Measurements from ENCODE around the gene PCLO.
A peak's percentile ranks its signal among the peaks of the same experiment; 100 is the strongest.

PCLO gene

DNA sequence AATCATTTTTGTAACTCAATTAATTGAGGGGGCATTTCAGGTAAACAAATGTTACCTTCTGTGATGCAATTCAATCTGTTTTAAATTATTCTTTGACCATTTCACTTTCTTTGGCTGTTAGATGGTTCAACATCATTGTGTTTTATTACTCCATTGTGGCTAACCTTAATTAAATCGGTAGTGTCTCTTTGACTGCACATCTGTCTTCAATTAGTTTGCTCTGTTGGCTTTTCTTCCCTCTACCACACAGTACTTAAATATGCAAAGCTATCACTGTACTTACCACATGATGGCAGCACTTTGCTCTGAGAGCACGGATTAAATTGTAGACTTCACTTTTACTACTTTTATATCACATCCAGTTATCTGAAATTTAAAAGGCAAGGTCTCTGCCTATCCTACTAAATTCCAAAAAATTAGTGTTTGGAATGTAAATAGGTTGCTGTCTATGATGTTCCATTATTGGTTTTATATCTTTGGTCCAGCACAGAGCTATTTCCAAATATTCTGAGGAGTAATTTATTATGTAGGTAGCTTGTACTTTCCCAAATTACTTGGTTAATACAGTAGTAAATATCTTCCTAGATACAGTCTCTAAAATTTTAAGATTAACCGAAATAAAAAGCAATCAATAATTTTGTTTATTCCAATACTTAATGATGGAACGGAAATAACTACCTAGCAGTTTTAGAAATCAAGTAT, 352.0 kb downstream of the PCLO start:
- peak; percentile 43 for DNase-seq

DNA sequence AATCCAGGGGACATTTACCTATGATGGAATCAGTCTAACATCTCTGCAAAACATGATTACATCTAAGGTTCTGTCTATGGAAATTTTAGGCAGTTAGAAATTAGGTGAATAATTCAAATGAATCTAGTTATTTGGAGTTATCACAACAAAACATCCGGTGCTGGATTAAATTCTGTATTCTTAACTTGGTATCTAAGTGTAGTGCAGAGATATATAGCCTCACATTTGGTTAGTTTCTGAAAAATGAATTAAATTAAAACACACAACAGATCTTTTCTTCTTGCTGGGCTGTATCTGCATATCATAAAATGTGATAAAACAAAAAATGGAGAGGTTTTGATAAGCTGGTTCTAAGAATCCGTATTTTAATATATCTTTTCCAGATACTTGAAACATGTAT, 354.1 kb downstream of the PCLO start:
- no peak for DNase-seq

DNA sequence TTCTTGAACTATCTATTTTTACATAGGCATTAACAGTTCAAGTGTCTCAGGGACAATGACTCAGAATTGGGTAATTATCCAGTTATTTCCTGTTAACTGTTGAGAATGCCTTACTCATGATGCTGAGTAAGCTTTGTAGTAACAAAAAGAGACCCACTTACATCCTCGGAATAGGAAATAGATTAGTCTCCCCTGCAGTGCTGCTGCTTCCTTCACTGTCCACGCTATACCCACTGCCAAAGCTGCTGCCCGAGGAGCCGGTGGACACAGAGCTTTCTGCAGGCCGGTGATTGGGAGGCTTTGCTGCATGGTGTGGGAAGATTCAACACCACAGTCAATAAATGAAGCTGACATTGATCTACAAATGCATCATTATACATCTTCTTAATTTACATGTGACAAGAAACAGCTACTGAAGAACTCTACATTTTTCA, 357.1 kb downstream of the PCLO start:
- no peak for DNase-seq

DNA sequence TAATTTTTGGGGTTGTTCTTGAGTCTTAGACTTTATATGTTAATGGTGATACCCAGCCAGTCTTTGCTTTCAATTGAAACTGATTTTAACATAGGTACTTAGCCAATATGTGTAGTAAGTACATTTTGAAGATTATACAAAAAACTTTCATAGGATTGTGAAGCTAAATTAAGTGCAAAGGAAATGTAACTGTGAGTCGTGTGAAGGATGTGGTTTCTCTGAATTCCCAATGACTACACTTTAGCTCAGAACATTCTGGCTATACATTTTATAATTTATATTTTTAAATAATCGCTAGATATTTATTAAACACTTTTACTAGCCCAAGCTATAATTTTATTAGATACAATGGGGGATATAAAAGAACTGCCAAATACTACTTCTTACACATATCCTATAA, 359.3 kb downstream of the PCLO start:
- no peak for DNase-seq

DNA sequence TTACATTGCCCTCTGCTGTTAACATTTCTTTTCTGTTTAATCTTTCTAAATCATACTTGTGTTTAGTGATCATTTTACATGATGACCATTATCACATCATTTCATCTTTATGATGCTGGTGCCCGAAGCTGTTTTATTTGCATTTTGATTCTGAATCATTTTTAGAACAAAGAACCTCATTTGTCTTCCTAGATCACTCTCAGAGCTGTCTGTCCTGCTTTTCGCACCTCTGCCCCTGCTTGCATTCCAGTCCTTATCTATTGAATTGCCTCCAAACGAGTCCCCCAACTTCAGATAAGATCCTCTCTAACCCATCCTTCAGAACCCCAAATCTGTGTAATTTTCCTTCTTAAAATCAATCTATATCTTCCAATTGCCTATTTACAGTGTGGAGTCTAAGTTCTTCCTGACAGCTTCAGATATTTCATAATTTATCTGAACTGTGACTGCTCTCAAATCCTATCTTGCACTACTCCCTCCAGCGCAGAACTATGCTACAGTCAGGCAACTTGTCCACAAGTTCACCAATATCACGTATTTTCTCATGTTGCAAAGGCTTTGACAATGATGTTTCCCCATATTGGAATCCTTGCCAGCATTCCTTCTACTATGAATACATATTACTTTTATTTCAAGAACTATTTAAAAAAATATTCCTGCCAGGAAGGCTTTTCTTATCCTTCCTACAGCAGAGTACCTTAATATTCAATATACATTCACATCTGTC, 372.6 kb downstream of the PCLO start:
- no peak for DNase-seq

DNA sequence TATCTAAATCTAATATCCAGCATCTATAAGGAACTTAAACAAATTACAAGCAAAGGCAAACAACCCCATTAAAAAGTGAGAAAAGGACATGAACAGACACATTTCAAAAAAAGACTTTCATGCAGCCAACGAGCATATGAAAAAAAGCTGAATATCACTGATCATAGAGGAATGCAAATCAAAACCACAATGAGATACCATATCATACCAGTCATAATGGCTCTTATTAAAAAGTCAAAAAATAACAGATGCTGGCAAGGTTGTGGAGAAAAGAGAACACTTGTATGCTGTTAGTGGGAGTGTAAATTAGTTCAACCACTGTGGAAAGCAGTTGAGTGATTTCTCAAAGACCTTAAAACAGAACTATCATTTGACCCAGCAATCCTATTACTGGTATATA, 384.7 kb downstream of the PCLO start:
- no peak for DNase-seq

DNA sequence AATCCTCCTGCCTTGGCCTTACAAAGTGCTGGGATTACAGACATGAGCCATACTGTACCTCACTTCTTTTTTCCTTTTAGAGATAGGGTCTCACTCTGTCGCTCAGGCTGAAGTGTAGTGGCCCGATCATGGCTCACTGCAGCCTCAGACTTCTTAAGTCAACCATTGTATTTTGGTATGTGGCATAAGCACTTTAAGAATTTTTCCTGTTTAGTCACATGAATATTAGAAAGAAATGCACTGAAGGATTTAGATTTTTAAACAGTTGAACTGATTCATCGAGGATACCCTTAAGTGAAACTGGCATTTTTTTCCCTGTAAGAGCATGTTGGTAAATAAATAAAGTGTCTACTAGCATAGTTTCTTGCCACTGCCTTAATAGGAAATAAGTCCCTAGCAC, 399.8 kb downstream of the PCLO start:
- DNase-seq = no peak

DNA sequence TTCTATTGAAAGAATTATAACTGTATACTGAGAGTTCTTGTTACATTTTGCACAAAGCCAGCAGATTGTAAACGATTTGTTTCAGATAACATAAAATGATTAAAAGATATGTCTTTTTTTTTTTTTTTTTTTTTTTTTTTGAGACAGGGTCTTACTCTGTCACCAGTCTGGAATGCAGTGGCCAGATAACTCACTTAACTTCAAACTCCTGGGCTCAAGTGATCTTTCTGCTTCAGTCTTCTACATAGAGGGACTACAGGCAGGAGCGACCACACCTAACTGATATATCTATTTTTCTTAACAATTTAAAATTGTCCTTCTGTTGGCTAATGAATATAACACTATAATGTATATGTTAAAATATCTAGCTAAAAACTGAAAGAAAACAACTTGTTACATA, 401.9 kb downstream of the PCLO start:
- no peak for DNase-seq

DNA sequence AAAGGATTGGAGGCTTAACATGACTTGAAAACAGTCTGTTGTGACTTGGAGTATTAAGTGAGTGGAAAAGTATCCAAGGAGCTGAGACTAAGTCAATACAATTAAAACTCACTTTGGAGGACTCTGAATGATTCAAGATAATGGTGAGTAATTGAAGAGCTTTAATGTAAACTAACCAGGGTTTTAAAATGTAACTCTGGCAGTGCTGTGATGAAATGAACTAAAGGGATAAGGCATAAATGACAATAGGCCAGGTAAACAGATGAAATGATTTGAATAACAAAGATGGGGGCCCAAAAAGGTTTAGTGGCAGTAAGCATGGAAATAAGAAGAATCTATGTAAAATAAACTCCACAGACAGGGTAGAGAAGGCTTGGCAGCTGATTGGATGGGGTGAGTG, 402.6 kb downstream of the PCLO start:
- no peak for DNase-seq

DNA sequence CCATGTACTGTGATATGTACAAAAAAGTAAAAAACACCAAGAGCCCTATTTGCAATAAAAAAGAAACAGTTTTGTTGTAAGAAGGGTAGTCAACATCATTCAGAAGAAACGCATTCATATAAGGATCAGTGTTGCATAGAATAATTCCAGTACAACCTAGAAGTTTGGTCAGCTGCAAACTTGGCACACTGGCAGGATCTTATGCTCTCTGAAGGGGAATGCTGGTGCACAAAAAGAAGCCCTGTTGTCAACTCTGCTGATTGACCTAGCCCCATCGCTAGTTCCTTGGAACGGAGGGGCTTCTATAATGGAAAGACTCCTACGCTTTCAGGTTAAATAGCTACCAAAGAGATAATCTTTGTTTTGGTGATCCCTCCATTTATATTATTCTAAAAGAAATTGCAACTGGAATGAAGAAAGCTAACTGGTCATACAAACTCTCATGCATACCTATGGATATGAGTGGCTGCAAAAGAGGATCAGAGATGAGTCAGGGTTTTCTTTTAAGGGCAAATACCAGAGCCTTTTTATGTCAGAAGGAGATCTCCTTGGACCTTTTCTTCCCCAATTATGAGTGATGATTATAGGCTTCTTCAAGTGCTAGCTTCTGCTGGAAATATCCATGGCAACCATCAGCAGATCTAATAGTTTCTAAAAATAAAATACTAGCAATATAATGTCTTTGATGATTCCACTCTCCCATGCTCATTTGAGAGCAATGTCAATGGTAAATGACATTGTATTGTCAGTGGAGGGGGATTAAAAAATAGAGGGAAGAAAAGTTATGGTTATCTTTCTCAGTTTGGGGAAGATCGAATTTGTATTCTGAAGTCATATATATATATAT, 406.8 kb downstream of the PCLO start:
- DNase-seq = no peak

DNA sequence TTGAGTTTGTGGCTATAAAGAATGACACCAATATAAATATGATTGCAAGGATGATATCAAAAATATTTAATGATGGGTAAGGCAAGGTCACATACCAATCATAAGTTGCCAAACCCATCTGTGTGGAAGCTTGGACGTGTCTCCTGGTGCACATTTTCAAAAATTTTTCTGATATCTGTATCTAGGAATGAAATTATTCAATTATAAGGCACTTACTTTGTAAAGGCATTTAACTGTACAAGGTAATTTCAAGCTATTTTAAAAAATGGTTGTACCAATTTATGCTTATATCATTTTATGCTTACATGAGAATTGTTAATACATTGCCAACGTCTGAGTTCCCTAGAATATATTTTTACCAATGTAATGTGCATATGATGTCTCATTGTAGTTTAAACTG, 412.7 kb downstream of the PCLO start:
- DNase-seq = no peak

DNA sequence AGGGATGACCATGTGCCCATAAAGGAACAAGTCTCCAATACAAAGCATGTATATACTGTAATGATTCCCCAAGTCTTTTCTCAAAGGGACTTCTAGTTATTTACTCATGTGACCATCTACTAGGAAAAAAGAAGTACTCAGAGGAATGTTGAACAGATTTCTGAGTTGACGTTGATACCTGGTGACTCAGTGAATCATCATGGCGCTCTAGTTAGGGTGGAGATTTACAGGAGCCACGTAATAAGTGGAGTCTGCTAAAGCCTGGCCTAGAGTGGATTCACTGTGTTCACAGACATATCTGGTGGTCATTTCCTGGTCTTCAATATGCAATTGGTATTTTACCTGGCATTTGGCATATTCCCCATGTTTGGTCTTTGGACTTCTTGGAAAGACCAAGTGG, 416.9 kb downstream of the PCLO start:
- no peak for DNase-seq

DNA sequence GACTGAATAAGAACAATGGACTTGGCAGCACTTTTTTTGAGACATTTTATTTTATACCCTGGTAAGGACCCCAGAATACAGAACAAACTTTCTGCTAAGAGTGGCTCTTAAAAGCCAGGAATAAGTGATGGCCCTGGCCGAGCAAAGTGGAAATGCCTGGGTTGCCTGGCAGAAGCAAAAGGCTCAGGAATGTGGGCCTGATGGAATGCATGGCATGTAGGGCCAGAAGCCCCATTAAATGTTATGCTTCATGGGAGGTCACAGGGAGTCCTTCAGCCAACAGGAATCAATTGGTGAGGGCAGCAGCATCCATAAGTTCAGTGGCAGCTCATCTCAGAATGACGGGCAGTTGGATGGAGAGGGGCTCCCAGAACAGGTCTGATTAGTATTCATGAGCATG, 417.6 kb downstream of the PCLO start:
- no peak for DNase-seq

DNA sequence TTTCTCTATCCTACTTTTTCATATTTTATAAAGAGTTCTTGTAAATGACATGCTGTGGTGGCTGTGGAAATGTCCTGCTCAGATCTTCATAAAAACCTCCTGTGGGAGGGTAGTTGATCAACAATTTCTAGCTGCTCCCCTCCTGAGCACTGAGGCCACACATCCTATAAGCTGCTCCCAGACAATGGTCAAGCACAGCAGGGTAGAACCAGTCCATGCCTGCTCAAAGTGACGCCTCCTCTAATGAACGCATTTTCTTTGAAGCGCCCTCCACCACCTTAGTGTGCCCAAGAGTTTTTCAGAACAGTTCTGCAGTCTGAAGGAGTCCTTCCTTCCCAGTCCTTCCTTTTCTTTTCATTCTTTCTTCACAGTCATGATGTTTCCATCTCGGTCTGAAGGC, 420.5 kb downstream of the PCLO start:
- no peak for DNase-seq

DNA sequence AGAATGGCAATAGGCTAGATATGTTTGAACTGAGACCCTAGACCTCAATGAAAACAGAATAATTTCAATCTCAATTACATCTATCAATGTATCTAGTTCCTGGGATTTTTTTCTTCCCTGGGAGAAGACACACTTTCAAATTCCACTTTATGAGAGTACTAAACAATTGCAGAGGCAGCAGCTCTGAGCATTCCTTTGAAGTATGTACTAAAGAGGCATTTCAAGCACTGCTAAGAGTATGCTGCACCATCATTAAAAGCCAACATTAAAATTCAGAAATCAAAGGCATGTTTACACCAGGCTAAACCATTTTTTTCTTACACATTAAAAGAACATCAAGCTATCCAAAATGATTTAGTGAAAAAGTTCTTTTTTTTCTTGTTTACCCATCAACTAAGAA, 421.2 kb downstream of the PCLO start:
- DNase-seq = no peak

DNA sequence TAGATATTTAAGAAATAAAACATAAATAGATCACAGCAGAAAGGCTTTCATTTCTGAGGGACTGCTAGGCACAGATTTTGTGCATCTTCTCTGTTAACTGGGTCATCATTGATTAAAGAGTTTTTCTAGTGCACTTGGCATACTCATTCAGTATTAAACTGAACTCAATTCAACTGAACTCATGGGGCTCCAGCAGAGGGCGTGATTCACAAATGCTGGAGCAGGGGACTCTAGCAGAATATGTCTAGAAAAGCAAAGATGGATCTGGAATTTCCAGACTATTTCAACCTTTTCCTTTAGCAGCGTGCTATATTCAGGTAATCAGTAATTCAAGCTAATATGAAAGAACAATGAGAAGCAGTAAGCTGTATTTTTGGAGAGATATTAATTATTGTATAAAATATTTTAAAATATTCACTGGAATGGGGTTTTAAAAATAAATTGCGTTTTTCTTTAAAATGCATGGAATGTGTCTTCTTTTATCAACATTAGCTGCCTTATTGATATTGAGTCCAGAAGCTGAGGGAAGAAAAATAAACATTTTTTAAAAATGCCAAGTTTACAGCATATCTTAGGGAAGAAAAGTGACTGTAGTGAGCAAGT, 422.3 kb downstream of the PCLO start:
- peak; percentile 51 for DNase-seq

DNA sequence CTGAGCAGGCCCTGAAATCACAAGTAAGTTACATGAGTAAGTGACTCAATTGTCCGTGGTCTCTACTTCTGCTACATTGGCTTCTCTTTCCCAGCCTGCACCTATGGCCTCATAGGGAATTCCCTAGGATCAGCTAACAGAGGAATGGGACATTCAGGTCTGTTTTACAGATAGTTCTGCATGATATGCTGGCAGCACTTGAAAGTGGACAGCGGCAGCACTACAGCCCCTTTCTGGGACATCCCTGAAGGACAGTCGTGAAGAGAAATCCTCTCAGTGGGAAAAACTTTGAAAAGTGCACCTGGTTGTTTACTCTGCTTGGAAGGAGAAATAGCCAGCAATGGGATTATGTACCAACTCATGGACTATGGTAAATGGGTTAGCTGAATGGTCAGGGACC, 426.1 kb downstream of the PCLO start:
- no peak for DNase-seq

DNA sequence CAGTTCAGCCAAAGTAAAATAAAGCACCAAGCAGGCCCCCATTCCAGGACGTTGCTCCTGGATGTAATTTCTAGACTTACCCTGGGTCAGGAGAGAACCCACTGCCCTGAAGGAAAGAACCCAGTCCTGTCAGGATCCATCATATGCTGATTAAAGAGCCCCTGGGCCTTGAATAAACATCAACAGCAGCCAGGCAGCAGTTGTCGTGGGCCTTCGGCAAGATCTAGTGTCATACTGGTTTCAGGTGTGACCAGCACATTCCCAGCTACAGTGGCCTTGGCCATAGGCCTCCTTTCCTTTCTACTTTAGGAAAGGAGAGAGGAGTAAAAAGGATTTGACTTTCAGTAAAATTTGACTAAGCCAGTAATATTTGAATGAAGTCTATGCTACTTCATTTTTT, 430.0 kb downstream of the PCLO start:
- no peak for DNase-seq

DNA sequence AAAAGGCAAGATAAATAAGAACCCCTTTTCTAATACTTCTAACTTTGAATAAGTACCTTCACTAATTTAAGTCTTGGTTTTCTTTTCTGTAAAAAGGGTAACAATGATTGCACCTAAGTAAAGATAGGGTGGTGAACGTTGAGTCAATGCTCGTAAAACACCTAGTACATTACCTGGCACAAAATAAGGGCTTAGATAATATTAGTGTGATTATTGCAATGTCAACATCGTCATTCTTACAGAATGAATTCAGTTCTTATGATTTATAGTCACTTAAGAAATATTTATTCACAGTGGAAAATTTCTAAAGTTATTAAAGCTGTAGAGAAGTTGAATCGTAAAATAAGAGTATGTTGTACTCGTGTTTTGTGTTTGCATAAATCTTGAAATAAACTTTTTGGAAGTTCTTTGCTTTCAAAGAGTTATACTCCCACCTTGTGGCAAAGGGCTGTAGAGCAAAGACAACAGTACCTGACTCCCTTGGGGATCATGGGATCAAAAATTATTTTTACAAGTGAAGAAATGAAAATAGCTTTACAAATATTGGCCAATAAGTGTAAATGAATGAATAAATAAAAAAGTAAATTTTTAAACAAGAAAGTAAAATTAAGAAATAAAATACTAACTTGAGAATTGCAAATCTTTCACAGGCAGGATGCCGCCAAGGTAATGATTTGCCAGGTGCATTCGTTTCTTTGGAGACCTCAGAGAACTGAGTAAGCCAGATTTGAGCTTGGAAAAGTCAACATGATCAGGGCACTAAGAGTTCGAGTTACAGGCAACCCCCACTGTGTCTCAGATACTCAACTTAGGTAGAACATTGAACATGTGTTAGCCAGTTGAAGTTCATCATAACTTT, 433.3 kb downstream of the PCLO start:
- peak; percentile 21 for DNase-seq

DNA sequence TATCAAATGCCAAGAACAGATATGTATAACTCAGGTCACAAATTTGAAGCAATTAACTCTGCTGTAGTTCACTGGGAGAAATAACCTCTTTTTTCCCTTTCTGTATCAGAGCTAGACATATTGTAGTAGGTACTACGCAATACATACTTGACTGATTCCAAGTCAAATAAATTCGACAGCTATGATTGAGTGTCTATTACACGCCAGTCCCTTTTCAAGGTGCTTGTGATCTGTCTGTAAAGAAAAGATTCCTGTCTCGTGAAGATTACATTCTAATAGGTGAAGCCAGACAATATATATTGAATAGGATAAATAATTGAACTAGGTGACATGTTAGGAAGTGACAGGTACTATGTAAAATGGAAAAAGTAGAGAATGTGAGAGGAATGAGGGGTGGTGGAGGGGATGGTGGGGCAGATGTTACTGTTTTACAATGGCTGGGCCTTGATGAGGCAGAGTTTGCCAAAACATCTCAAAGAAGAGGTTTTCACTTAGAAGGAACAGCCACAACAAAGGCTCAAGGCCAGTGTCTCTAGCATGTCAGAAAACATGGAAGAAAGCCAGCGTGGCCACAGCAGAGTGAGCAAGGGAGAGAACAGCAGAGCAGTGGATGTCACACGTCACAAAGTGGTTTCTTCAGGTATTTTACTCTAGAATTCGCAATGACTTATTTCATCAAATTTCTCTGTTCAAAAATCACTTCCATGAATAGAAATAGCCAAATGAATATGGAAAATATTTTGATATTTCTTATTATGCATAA, 436.5 kb downstream of the PCLO start:
- no peak for DNase-seq

DNA sequence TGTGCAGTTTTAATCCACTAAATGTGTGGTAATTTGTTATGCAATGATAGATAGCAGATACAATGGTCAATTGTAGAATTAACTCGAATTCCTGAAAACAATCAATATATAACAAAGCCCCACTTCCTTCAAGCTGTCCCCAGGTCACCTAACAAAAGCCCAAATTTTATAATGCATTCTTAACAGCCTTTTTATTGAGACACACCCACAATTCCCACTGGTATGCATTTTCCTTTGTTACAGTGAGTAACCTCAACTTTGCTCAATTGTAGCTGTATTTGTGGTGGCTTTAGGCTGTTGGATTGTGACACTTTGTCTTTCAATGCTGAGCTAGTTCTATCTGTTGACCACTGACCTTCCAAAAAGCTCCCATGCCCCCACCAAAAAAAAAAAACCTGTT, 439.3 kb downstream of the PCLO start:
- no peak for DNase-seq

DNA sequence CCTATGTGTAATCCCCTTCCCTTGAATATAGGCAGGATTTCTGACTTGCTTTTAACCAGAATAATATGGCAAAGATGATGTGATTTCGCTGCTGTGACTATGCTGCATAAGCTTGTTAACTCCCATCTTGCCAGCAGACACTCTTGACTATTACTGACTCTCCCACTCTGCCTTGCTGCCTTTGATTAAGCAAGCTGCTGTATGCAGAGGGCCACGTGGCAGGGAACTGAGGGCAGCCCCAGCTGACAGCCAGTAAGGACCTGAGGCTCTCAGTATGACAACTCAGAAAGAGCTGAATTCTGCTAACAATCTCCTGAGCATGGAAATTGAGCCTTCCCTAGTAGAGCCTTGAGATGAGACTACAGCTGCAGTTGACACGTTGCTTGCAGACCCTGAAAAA, 439.7 kb downstream of the PCLO start:
- no peak for DNase-seq
